ENCODE data around the gene TNFAIP2. TPM values are rescaled to one million over a fixed set of nuclear protein-coding genes. Genes with fewer than 3 reads are reported as not detected.

TNFAIP2 gene
- polyA plus RNA-seq, 1 donor from 2014 or later: 1.8 TPM

DNA sequence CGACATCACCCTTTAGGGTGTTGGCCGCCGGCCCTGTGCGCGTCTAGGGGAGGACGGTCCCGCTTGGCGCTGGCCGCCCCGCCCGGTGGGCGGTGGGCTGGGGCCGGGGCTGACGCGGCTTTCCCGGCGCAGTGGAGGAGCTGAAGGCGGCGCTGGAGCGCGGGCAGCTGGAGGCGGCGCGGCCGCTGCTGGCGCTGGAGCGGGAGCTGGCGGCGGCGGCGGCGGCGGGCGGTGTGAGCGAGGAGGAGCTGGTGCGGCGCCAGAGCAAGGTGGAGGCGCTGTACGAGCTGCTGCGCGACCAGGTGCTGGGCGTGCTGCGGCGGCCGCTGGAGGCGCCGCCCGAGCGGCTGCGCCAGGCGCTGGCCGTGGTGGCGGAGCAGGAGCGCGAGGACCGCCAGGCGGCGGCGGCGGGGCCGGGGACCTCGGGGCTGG lies 3.6 kb downstream of the TNFAIP2 start:
- Histone ChIP-seq H3K9ac (ENCODE audit: low read length) (peak overlapping the region; percentile 41), H2AFZ (ENCODE audit: low read depth, low read length) (no peak overlapping the region)

DNA sequence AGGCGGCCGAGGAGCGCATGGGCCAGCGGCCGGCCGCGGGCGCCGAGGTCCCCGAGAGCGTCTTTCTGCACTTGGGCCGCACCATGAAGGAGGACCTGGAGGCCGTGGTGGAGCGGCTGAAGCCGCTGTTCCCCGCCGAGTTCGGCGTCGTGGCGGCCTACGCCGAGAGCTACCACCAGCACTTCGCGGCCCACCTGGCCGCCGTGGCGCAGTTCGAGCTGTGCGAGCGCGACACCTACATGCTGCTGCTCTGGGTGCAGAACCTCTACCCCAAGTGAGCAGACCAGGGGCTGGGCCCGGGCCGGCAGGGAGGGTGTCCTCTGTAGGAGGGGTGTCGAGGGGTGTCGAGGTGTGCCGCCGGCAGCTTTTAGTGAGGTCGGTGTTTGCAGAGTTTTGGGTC lies 4.1 kb downstream of the TNFAIP2 start:
- no peak overlapping the region for H3K9ac ChIP-seq (ENCODE audit: low read length)
- H3F3A ChIP-seq (ENCODE audit: insufficient read depth, low read length, poor library complexity, severe bottlenecking): no peaks in the 10 kb centered on the region
- H3K4me2 ChIP-seq (ENCODE audit: low read length): no peak overlapping the region
- TF ChIP-seq TAF1 (IDR thresholded peaks at IDR 0.05; ENCODE audit: low read depth) (no peak), MXI1 (conservative IDR thresholded peaks at IDR 0.05; ENCODE audit: poor library complexity, severe bottlenecking) (peak; percentile 1), EP300 (conservative IDR thresholded peaks at IDR 0.05; ENCODE audit: poor library complexity, severe bottlenecking) (no peak)
- TF ChIP-seq, protein P1, sequence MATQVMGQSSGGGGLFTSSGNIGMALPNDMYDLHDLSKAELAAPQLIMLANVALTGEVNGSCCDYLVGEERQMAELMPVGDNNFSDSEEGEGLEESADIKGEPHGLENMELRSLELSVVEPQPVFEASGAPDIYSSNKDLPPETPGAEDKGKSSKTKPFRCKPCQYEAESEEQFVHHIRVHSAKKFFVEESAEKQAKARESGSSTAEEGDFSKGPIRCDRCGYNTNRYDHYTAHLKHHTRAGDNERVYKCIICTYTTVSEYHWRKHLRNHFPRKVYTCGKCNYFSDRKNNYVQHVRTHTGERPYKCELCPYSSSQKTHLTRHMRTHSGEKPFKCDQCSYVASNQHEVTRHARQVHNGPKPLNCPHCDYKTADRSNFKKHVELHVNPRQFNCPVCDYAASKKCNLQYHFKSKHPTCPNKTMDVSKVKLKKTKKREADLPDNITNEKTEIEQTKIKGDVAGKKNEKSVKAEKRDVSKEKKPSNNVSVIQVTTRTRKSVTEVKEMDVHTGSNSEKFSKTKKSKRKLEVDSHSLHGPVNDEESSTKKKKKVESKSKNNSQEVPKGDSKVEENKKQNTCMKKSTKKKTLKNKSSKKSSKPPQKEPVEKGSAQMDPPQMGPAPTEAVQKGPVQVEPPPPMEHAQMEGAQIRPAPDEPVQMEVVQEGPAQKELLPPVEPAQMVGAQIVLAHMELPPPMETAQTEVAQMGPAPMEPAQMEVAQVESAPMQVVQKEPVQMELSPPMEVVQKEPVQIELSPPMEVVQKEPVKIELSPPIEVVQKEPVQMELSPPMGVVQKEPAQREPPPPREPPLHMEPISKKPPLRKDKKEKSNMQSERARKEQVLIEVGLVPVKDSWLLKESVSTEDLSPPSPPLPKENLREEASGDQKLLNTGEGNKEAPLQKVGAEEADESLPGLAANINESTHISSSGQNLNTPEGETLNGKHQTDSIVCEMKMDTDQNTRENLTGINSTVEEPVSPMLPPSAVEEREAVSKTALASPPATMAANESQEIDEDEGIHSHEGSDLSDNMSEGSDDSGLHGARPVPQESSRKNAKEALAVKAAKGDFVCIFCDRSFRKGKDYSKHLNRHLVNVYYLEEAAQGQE (IDR thresholded peaks at IDR 0.05; ENCODE audit: borderline replicate concordance): no peak
- no peaks in the 10 kb centered on the region for H4K20me1 ChIP-seq (ENCODE audit: insufficient read depth)
- H3K27me3 ChIP-seq (ENCODE audit: insufficient read depth, low read depth, low read length): peaks cover 15% of the 10 kb centered on the region
- H3K9me3 ChIP-seq (ENCODE audit: low read length): no peaks in the 10 kb centered on the region
- no peaks in the 10 kb centered on the region for H3K9me2 ChIP-seq (ENCODE audit: insufficient read depth, low read length)
- H3K36me3 ChIP-seq (ENCODE audit: insufficient read depth, low read length): no peaks in the 10 kb centered on the region
- H3K27ac ChIP-seq (ENCODE audit: low read length): no peak overlapping the region
- no peak overlapping the region for H2AFZ ChIP-seq (ENCODE audit: low read depth, low read length)
- no peaks in the 10 kb centered on the region for H3K79me2 ChIP-seq (replicated peaks; ENCODE audit: insufficient read depth, low read length)
- H3K4me3 ChIP-seq (ENCODE audit: low read length): peak overlapping the region; percentile 53

More for the DNA sequence above, 3.6 kb downstream of the TNFAIP2 start:
- Histone ChIP-seq H3K9me3 (ENCODE audit: low read length) (no peaks in the 10 kb centered on the region), H3K9me2 (ENCODE audit: insufficient read depth, low read length) (no peaks in the 10 kb centered on the region), H3K4me2 (ENCODE audit: low read length) (no peak overlapping the region), H3K36me3 (ENCODE audit: insufficient read depth, low read length) (no peaks in the 10 kb centered on the region), H3K4me3 (ENCODE audit: low read length) (peak overlapping the region; percentile 55), H3K27ac (ENCODE audit: low read length) (no peak overlapping the region), H3K27me3 (ENCODE audit: insufficient read depth, low read depth, low read length) (peaks cover 15% of the 10 kb centered on the region), H4K20me1 (ENCODE audit: insufficient read depth) (no peaks in the 10 kb centered on the region), H3F3A (ENCODE audit: insufficient read depth, low read length, poor library complexity, severe bottlenecking) (no peaks in the 10 kb centered on the region), H3K79me2 (replicated peaks; ENCODE audit: insufficient read depth, low read length) (no peaks in the 10 kb centered on the region)
- peak; percentile 24 for TF ChIP-seq SMC3 (conservative IDR thresholded peaks at IDR 0.05; ENCODE audit: poor library complexity)
- TF ChIP-seq TAF1 (IDR thresholded peaks at IDR 0.05; ENCODE audit: low read depth): peak; percentile 28
- peak; percentile 8 for TF ChIP-seq MXI1 (conservative IDR thresholded peaks at IDR 0.05; ENCODE audit: poor library complexity, severe bottlenecking)
- no peak for TF ChIP-seq EP300 (conservative IDR thresholded peaks at IDR 0.05; ENCODE audit: poor library complexity, severe bottlenecking)
- TF ChIP-seq EZH2 (IDR thresholded peaks at IDR 0.05; ENCODE audit: borderline replicate concordance, insufficient read depth, low read length, poor library complexity, severe bottlenecking): no peak
- TF ChIP-seq POLR2AphosphoS5 (IDR thresholded peaks at IDR 0.05): peak; percentile 54
- TF ChIP-seq, protein P1 (IDR thresholded peaks at IDR 0.05; ENCODE audit: borderline replicate concordance): peak; percentile 37
- peak; percentile 44 for TF ChIP-seq RAD21 (conservative IDR thresholded peaks at IDR 0.05)
- TF ChIP-seq, protein P2, sequence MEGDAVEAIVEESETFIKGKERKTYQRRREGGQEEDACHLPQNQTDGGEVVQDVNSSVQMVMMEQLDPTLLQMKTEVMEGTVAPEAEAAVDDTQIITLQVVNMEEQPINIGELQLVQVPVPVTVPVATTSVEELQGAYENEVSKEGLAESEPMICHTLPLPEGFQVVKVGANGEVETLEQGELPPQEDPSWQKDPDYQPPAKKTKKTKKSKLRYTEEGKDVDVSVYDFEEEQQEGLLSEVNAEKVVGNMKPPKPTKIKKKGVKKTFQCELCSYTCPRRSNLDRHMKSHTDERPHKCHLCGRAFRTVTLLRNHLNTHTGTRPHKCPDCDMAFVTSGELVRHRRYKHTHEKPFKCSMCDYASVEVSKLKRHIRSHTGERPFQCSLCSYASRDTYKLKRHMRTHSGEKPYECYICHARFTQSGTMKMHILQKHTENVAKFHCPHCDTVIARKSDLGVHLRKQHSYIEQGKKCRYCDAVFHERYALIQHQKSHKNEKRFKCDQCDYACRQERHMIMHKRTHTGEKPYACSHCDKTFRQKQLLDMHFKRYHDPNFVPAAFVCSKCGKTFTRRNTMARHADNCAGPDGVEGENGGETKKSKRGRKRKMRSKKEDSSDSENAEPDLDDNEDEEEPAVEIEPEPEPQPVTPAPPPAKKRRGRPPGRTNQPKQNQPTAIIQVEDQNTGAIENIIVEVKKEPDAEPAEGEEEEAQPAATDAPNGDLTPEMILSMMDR (IDR thresholded peaks at IDR 0.05; ENCODE audit: poor library complexity, severe bottlenecking): peak; percentile 67
